Esophagus squamous epithelium (tissue), 5 donors: ENCODE measurements around the gene MEF2B. TPM values are rescaled to one million over a fixed set of nuclear protein-coding genes. Genes with fewer than 3 reads are reported as not detected.

Experiments used
- DNase-seq: peaks from one replicate; lab custom pipeline; 2025; lab: John Stamatoyannopoulos, UW
- H3K27ac ChIP-seq, 4 donors: fragments of 200-600 bp; sonication (generic); one replicate each; pipeline ENCODE4 v1.5.1; 2016 to 2019; ENCODE audit warnings: mild to moderate bottlenecking in 1 of 4
- H3K27me3 ChIP-seq, 4 donors: fragments of 200-600 bp; sonication (generic); 1 replicate in 3 of 4; 2 replicates in 1 of 4; pipeline versions ENCODE4 v1.5.1 to v1.6.0; 2017 to 2021; ENCODE audit warnings: antibody characterized with exemption in 1 of 4
- H3K36me3 ChIP-seq, 3 donors: fragments of 200-600 bp; sonication (generic); one replicate each; pipeline ENCODE4 v1.5.1; 2016 to 2019
- H3K4me1 ChIP-seq, 3 donors: fragments of 200-600 bp; sonication (generic); one replicate each; pipeline ENCODE4 v1.5.1; 2017 to 2019
- H3K4me3 ChIP-seq, 4 donors: fragments of 200-600 bp; sonication (generic); 1 replicate in 3 of 4; 2 replicates in 1 of 4; pipeline ENCODE4 v1.5.1; 2016 to 2019; ENCODE audit warnings: mild to moderate bottlenecking in 2 of 4, moderate library complexity in 1 of 4
- H3K9me3 ChIP-seq, 3 donors: fragments of 200-600 bp; sonication (generic); one replicate each; pipeline ENCODE4 v1.5.1; 2016 to 2019
- POLR2A ChIP-seq, 4 donors: fragments of 450-650 bp; IDR thresholded peaks; one replicate each; pipeline ENCODE4 v1.6.1; 2017; ENCODE audit warnings: antibody characterized with exemption in 4 of 4, mild to moderate bottlenecking in 4 of 4, moderate library complexity in 3 of 4
- WGBS, 2 donors: methylation state at CpG; one replicate each; pipeline ENCODE4 v1.1.5; 2018; 5-methylcytosine and 5-hydroxymethylcytosine counted together
- intact Hi-C: fragments of 100-400 bp; cut with DNase I; formaldehyde crosslinking; loops from one replicate; pipeline ENCODE4 v1.15.0; 2022
- total RNA-seq, 4 donors: library from RNA; depleted of rRNA; stranded (reverse); fragments of >200 nt; gene quantifications; one replicate each; pipeline ENCODE4 v1.1.0, GENCODE V29; 2016
- TF ChIP-seq, protein P1 (sequence below), 6 experiments: fragments of 450-650 bp in 4 of 6; fragments of 200-600 bp in 2 of 6; sonication (generic) in 2 of 6; IDR thresholded peaks; one replicate each; pipeline ENCODE4 v1.5.1; 2016 to 2019; ENCODE audit warnings: antibody characterized with exemption in 6 of 6, mild to moderate bottlenecking in 4 of 6, moderate library complexity in 4 of 6
- donor health status: DM: yes; HTN: yes; CAD: no.

Gene MEF2B
- total RNA-seq, 4 donors from 2014 or later = 0.70 TPM; not detected in 3

DNA sequence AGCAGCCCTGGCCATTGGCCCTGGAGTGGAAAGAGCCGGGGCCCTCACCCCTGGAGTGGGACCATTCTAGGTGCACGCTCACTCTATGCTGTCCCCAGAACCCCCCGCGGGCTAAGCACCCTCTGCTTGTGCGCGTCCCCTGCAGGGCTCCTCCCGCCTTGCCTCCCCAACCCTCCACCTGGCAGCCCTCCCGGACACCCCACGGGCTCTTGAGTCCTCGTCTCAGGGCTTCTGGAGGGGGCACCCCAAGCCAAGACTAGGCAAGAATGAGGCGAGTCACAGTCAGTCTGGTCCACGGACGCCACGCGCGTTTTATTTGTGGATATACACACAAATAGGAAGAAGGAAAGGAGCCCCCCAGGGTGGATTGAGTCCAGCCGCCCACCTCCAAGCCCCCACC, 24.8 kb downstream of the MEF2B start:
- Histone ChIP-seq H3K27me3 (no peaks in the 10 kb centered on the region), H3K4me3 (no peak overlapping the region), H3K36me3 (peaks cover 0 to 35% (median 3%) of the 10 kb centered on the region in 3 donors), H3K27ac (no peak overlapping the region), H3K4me1 (peaks cover 0 to 10% (median 0%) of the 10 kb centered on the region in 3 donors), H3K9me3 (no peaks in the 10 kb centered on the region)
- 64 to 70% methylated on average over 4 to 5 of the region's 17 CpGs for WGBS, 2 donors
- no peak for DNase-seq
- intact Hi-C loops = no loop called here
- TF ChIP-seq, protein P1, sequence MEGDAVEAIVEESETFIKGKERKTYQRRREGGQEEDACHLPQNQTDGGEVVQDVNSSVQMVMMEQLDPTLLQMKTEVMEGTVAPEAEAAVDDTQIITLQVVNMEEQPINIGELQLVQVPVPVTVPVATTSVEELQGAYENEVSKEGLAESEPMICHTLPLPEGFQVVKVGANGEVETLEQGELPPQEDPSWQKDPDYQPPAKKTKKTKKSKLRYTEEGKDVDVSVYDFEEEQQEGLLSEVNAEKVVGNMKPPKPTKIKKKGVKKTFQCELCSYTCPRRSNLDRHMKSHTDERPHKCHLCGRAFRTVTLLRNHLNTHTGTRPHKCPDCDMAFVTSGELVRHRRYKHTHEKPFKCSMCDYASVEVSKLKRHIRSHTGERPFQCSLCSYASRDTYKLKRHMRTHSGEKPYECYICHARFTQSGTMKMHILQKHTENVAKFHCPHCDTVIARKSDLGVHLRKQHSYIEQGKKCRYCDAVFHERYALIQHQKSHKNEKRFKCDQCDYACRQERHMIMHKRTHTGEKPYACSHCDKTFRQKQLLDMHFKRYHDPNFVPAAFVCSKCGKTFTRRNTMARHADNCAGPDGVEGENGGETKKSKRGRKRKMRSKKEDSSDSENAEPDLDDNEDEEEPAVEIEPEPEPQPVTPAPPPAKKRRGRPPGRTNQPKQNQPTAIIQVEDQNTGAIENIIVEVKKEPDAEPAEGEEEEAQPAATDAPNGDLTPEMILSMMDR (IDR thresholded peaks at IDR 0.05) = no peak
- TF ChIP-seq POLR2A (IDR thresholded peaks at IDR 0.05) = no peak

DNA sequence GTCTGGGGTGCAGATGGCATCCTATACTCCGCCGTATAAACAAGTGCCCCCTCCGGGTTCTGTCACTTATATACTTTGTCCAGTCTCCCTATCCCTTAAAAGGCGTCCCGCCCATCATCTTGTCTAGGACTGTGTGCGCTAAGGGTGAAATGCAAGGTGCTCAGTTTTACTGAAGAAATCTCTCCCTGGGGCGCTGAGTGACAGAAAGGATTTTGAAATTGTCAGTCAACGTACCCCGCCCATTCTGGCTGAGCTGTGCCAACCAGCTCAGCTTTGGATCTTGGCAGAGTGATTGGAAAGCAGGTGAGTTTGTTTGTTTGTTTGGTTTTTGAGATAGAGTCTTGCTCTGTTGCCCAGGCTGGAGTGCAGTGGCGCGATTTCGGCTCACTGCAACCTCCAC, 27.7 kb downstream of the MEF2B start:
- TF ChIP-seq, protein P1 (IDR thresholded peaks at IDR 0.05) = no peak
- TF ChIP-seq POLR2A (IDR thresholded peaks at IDR 0.05) = no peak
- DNase-seq = no peak
- Histone ChIP-seq H3K9me3 (no peaks in the 10 kb centered on the region), H3K36me3 (peaks cover 0 to 11% (median 3%) of the 10 kb centered on the region in 3 donors), H3K27ac (no peak overlapping the region), H3K4me3 (no peak overlapping the region), H3K27me3 (no peaks in the 10 kb centered on the region), H3K4me1 (peaks cover 6 to 24% (median 7%) of the 10 kb centered on the region in 3 donors)
- 81 to 83% methylated on average over 12 of the region's 12 CpGs for WGBS, 2 donors
- intact Hi-C loops = no loop called here

- TF ChIP-seq POLR2A (IDR thresholded peaks at IDR 0.05) = no peak
- TF ChIP-seq, protein P1 (IDR thresholded peaks at IDR 0.05) = no peak
- Histone ChIP-seq H3K36me3 (no peaks in the 10 kb centered on the region), H3K9me3 (no peaks in the 10 kb centered on the region), H3K27ac (no peak overlapping the region), H3K4me1 (peaks cover 9 to 21% (median 12%) of the 10 kb centered on the region in 3 donors), H3K4me3 (no peak overlapping the region), H3K27me3 (no peaks in the 10 kb centered on the region)
- 48 to 52% methylated on average over 5 of the region's 5 CpGs for WGBS, 2 donors
- intact Hi-C loops = no loop called here
- DNase-seq = no peak
These were observed 29.6 kb downstream of the MEF2B start for GRCh38 chr19:19140476-19140875.

DNA sequence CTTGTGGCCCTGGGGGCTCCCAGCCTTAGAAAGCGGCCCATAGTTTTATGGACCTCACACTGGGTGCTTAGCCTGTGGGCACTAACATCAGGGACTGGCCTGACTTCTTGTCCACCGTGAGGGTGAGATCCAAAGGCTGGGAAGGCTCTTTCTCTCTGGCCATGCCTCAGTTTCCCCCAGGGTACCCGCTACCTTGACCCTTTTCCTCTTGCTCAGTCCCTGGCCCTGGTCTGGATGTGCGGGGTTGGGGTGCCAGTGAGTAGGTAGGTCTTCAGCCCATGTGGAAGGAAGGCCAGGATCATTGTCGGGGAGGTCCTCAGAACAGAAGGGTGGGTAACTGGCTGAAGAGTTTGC, 30.2 kb downstream of the MEF2B start:
- no peak for DNase-seq
- Histone ChIP-seq H3K27ac (no peak overlapping the region), H3K4me3 (no peak overlapping the region), H3K36me3 (no peaks in the 10 kb centered on the region), H3K9me3 (no peaks in the 10 kb centered on the region), H3K4me1 (peaks cover 9 to 20% (median 12%) of the 10 kb centered on the region in 3 donors), H3K27me3 (no peaks in the 10 kb centered on the region)
- 33 to 100% methylated on average over 2 to 3 of the region's 5 CpGs for WGBS, 2 donors
- intact Hi-C loops = no loop called here
- no peak for TF ChIP-seq POLR2A (IDR thresholded peaks at IDR 0.05)
- TF ChIP-seq, protein P1 (IDR thresholded peaks at IDR 0.05) = no peak

DNA sequence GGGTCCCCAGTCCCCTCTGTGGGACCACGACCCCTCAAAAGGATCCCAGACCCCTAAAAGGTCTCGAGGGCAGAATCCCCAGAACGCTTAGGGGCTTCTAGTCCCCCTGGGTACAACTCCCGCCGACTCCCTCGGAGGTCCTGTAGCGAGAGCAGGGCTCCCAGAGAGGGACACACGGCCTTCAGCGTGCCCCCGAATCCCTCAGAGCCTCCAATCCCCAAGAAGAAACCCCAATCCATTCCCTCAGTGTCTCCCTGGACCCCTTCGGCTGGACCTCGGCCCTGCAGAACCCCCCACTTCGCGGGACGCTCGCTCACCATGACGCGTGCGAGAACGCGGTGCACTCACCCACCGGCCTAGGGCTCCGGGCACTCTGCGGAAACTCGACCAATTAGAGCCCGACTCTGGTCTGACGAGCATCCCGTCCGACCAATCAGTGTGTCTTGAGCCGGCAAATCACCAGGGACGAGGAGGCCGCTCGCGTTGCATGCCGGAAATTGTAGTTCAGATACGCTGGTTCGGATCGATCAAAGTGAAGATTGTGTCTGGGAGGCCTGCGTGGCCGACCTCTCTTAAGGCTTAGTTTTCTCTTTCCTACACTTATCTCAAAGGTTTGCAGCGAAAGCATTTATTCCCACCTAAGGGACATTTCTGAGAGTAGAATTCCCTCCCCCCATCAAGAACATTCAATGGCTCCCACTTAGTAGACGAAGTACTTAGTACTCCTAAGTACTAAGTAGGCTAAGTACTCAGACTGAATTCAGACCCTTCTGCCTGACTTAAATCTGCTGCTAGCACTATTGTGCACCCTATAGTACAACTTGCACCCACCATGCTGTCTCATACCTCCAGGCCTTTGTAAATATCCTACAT, 31.7 kb downstream of the MEF2B start, which contains the start of gene TMEM161A:
TMEM161A (minus strand) TSS at position 370 of the 873 bp plus-strand sequence; CDS start at position 320, 50 bp downstream.
- TF ChIP-seq POLR2A (IDR thresholded peaks at IDR 0.05) = peak in 2 of 4 donors; percentile 32 to 42
- TF ChIP-seq, protein P1 (IDR thresholded peaks at IDR 0.05) = no peak
- 6% methylated on average over 19 of the region's 42 CpGs for WGBS, 2 donors
- peak within 1 kb of the TSS; percentile 66 to 85 (median 84) for H3K27ac ChIP-seq
- intact Hi-C loops = no loop called here
- H3K4me1 ChIP-seq = peaks cover 9 to 20% (median 12%) of the 10 kb centered on the region in 3 donors
- H3K4me3 ChIP-seq = peak within 1 kb of the TSS; percentile 72 to 87 (median 80)
- no peaks in the 10 kb centered on the region for H3K27me3 ChIP-seq
- DNase-seq = peak; percentile 88
- H3K36me3 ChIP-seq = peaks cover 0 to 4% (median 0%) of the 10 kb centered on the region in 3 donors
- H3K9me3 ChIP-seq = no peaks in the 10 kb centered on the region
